CD4-positive, alpha-beta T cell (primary cell): ENCODE data around the gene CDC42BPA. TPM values are rescaled to one million over a fixed set of nuclear protein-coding genes. Genes with fewer than 3 reads are reported as not detected.

ENCODE experiments used
- ATAC-seq: fragments of 200-7000 bp; cut with Tn5 transposase; one replicate; pipeline ENCODE4 v1.10.0; 2022; ENCODE audit warnings: mild to moderate bottlenecking; ENCODE audit not compliant: poor library complexity
- CTCF ChIA-PET: fragments of 350-600 bp; sonication (Branson Sonifier 250); formaldehyde crosslinking; loops from one replicate; lab custom pipeline; 2021; ENCODE audit warnings: antibody characterized with exemption, inconsistent platforms; lab: Charles Lee
- POLR2A ChIA-PET: fragments of 350-600 bp; sonication (Branson Sonifier 250); formaldehyde crosslinking; loops from one replicate; lab custom pipeline; 2021; ENCODE audit warnings: antibody characterized with exemption, inconsistent platforms; lab: Charles Lee
- DNase-seq, 14 experiments: peaks; one replicate each; pipeline ENCODE4 v3.0.0-alpha.2; 2013 to 2020; ENCODE audit warnings: mixed read lengths in 2 of 14
- H3K27ac ChIP-seq, 2 donors: one replicate each; pipeline versions ENCODE4 v1.5.1 to v1.7.0; 2013; ENCODE audit warnings: low read length in 2 of 2, low read depth in 1 of 2, mild to moderate bottlenecking in 1 of 2
- H3K27me3 ChIP-seq, 2 experiments: 1 replicate in 1 of 2; 2 replicates in 1 of 2; pipeline versions ENCODE4 v1.6.1 to v1.7.0; 2013; ENCODE audit warnings: low read length in 2 of 2, control low read depth in 1 of 2, mild to moderate bottlenecking in 1 of 2, moderate library complexity in 1 of 2; ENCODE audit not compliant: insufficient read depth in 2 of 2, control insufficient read depth in 1 of 2
- H3K36me3 ChIP-seq: one replicate; pipeline ENCODE4 v1.6.1; 2013; ENCODE audit warnings: low read length, control low read depth; ENCODE audit not compliant: insufficient read depth
- H3K4me1 ChIP-seq: one replicate; pipeline ENCODE4 v1.6.1; 2013; ENCODE audit warnings: low read length, control low read depth; ENCODE audit not compliant: insufficient read depth
- H3K4me3 ChIP-seq: one replicate; pipeline ENCODE4 v1.5.1; 2013; ENCODE audit warnings: mild to moderate bottlenecking, low read length, moderate library complexity
- H3K9me3 ChIP-seq, 2 experiments: 1 replicate in 1 of 2; 2 replicates in 1 of 2; pipeline versions ENCODE4 v1.6.1 to v1.7.0; 2013; ENCODE audit warnings: low read length in 2 of 2, mild to moderate bottlenecking in 2 of 2, control low read depth in 1 of 2, moderate library complexity in 1 of 2; ENCODE audit not compliant: control insufficient read depth in 1 of 2, insufficient read depth in 1 of 2
- H3K27ac Mint-ChIP-seq: one replicate; pipeline ENCODE4 v1.8.0; 2020; ENCODE audit warnings: mixed read lengths
- H3K27me3 Mint-ChIP-seq: one replicate; pipeline ENCODE4 v1.8.0; 2021; ENCODE audit warnings: mixed read lengths
- H3K36me3 Mint-ChIP-seq: one replicate; pipeline ENCODE4 v1.8.0; 2021; ENCODE audit warnings: low read depth, mixed read lengths
- H3K4me1 Mint-ChIP-seq: one replicate; pipeline ENCODE4 v1.8.0; 2021; ENCODE audit warnings: low read depth, mixed read lengths
- H3K4me3 Mint-ChIP-seq: one replicate; pipeline ENCODE4 v1.8.0; 2020; ENCODE audit warnings: mild to moderate bottlenecking, mixed read lengths
- H3K9me3 Mint-ChIP-seq: one replicate; pipeline ENCODE4 v1.8.0; 2020; ENCODE audit warnings: mixed read lengths
- CTCF ChIP-seq: fragments of 200-600 bp; IDR thresholded peaks from one replicate; pipeline ENCODE4 v1.8.0; 2022; ENCODE audit warnings: antibody characterized with exemption, mild to moderate bottlenecking
- intact Hi-C, 2 experiments: fragments of 100-400 bp; cut with DNase I in 1 of 2; cut with micrococcal nuclease in 1 of 2; formaldehyde crosslinking; loops; one replicate each; pipeline versions ENCODE4 v1.15.1 to v1.9.0; 2023 to 2025; cut with DNase I, micrococcal nuclease
- total RNA-seq, 174 experiments: library from RNA in 2 of 174; stranded (reverse) in 2 of 174; gene quantifications; one replicate each; pipeline ENCODE4 v1.2.3 and lab custom pipeline; 2021 to 2026

The CDC42BPA gene
- total RNA-seq, 2 experiments from 2014 or later, result 2.2 to 3.0 TPM

- Mint-ChIP-seq H3K27ac (no peak overlapping the region), H3K4me1 (no peaks in the 10 kb centered on the region), H3K27me3 (peaks cover 4% of the 10 kb centered on the region), H3K4me3 (no peak overlapping the region), H3K9me3 (no peaks in the 10 kb centered on the region), H3K36me3 (no peaks in the 10 kb centered on the region)
- ChIA-PET POLR2A (no interaction called here), CTCF (no interaction called here)
- Histone ChIP-seq H3K27ac (no peak overlapping the region), H3K9me3 (no peaks in the 10 kb centered on the region), H3K4me3 (no peak overlapping the region), H3K4me1 (no peaks in the 10 kb centered on the region), H3K36me3 (no peaks in the 10 kb centered on the region), H3K27me3 (peaks cover 0 to 7% of the 10 kb centered on the region in 2 experiments)
- no peak for DNase-seq
- ATAC-seq, result no peak
- intact Hi-C loops, result no loop called here
- TF ChIP-seq CTCF, result no peak
Measured at GRCh38 chr1:227228201-227228600, 90.1 kb downstream of the CDC42BPA start.

- Mint-ChIP-seq H3K4me3 (no peak overlapping the region), H3K27me3 (peaks cover 8% of the 10 kb centered on the region), H3K27ac (no peak overlapping the region), H3K9me3 (no peaks in the 10 kb centered on the region), H3K36me3 (no peaks in the 10 kb centered on the region), H3K4me1 (no peaks in the 10 kb centered on the region)
- Histone ChIP-seq H3K36me3 (no peaks in the 10 kb centered on the region), H3K4me1 (no peaks in the 10 kb centered on the region), H3K27ac (no peak overlapping the region), H3K9me3 (no peaks in the 10 kb centered on the region), H3K27me3 (peaks cover 0 to 12% of the 10 kb centered on the region in 2 experiments), H3K4me3 (no peak overlapping the region)
- intact Hi-C loops, result no loop called here
- ATAC-seq, result no peak
- CTCF ChIA-PET, result no interaction called here
- TF ChIP-seq CTCF, result no peak
- POLR2A ChIA-PET, result no interaction called here
- DNase-seq, result no peak
Measured at GRCh38 chr1:227227761-227228160, 90.5 kb downstream of the CDC42BPA start.

- ATAC-seq, result no peak
- intact Hi-C loops, result no loop called here
- Mint-ChIP-seq H3K27me3 (peaks cover 15% of the 10 kb centered on the region), H3K9me3 (no peaks in the 10 kb centered on the region), H3K4me3 (no peak overlapping the region), H3K27ac (no peak overlapping the region), H3K36me3 (no peaks in the 10 kb centered on the region), H3K4me1 (no peaks in the 10 kb centered on the region)
- H3K9me3 ChIP-seq, result no peaks in the 10 kb centered on the region
- no peaks in the 10 kb centered on the region for H3K4me1 ChIP-seq
- CTCF ChIA-PET, result no interaction called here
- H3K4me3 ChIP-seq, result no peak overlapping the region
- no peak overlapping the region for H3K27ac ChIP-seq
- no peak for TF ChIP-seq CTCF
- no peak for DNase-seq
- H3K36me3 ChIP-seq, result no peaks in the 10 kb centered on the region
- H3K27me3 ChIP-seq, result peaks cover 0 to 15% of the 10 kb centered on the region in 2 experiments
- POLR2A ChIA-PET, result no interaction called here
Measured at GRCh38 chr1:227225715-227226346, 92.5 kb downstream of the CDC42BPA start.
